ENCODE measurements around the gene BLOC1S6.

DNA sequence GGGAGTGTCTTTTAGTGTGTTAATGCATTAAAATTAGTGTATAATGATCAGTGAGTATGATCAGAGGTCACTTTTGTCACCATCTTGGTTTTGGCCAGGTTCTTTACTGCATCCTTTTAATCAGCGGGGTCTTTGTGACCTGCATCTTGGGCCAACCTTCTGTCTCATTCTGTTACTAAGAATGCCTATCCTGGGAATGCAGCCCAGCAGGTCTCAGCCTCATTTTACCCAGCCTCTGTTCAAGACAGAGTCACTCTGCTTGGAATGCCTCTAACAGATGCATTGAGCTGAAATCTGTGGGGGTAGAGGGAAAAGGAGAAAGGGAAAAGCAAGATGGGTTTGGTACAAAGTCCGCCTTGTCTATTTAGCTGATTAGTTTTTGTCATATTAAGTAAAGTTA, 5.3 kb upstream of the BLOC1S6 start:
- TF ChIP-seq HMGA2 (CRISPR knock-in tag; IDR thresholded peaks at IDR 0.05) = no peak
- TF ChIP-seq, protein P1, sequence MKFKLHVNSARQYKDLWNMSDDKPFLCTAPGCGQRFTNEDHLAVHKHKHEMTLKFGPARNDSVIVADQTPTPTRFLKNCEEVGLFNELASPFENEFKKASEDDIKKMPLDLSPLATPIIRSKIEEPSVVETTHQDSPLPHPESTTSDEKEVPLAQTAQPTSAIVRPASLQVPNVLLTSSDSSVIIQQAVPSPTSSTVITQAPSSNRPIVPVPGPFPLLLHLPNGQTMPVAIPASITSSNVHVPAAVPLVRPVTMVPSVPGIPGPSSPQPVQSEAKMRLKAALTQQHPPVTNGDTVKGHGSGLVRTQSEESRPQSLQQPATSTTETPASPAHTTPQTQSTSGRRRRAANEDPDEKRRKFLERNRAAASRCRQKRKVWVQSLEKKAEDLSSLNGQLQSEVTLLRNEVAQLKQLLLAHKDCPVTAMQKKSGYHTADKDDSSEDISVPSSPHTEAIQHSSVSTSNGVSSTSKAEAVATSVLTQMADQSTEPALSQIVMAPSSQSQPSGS (CRISPR knock-in tag; IDR thresholded peaks at IDR 0.05; ENCODE audit: borderline replicate concordance, low read depth) = no peak
- TF ChIP-seq, protein P2, sequence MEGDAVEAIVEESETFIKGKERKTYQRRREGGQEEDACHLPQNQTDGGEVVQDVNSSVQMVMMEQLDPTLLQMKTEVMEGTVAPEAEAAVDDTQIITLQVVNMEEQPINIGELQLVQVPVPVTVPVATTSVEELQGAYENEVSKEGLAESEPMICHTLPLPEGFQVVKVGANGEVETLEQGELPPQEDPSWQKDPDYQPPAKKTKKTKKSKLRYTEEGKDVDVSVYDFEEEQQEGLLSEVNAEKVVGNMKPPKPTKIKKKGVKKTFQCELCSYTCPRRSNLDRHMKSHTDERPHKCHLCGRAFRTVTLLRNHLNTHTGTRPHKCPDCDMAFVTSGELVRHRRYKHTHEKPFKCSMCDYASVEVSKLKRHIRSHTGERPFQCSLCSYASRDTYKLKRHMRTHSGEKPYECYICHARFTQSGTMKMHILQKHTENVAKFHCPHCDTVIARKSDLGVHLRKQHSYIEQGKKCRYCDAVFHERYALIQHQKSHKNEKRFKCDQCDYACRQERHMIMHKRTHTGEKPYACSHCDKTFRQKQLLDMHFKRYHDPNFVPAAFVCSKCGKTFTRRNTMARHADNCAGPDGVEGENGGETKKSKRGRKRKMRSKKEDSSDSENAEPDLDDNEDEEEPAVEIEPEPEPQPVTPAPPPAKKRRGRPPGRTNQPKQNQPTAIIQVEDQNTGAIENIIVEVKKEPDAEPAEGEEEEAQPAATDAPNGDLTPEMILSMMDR (IDR thresholded peaks at IDR 0.05) = no peak
- TF ChIP-seq, protein P3, sequence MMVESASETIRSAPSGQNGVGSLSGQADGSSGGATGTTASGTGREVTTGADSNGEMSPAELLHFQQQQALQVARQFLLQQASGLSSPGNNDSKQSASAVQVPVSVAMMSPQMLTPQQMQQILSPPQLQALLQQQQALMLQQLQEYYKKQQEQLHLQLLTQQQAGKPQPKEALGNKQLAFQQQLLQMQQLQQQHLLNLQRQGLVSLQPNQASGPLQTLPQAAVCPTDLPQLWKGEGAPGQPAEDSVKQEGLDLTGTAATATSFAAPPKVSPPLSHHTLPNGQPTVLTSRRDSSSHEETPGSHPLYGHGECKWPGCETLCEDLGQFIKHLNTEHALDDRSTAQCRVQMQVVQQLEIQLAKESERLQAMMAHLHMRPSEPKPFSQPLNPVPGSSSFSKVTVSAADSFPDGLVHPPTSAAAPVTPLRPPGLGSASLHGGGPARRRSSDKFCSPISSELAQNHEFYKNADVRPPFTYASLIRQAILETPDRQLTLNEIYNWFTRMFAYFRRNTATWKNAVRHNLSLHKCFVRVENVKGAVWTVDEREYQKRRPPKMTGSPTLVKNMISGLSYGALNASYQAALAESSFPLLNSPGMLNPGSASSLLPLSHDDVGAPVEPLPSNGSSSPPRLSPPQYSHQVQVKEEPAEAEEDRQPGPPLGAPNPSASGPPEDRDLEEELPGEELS (CRISPR knock-in tag; IDR thresholded peaks at IDR 0.05) = no peak
- TF ChIP-seq, protein P4, sequence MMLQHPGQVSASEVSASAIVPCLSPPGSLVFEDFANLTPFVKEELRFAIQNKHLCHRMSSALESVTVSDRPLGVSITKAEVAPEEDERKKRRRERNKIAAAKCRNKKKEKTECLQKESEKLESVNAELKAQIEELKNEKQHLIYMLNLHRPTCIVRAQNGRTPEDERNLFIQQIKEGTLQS (CRISPR knock-in tag; conservative IDR thresholded peaks at IDR 0.05) = no peak
- TF ChIP-seq, protein P5, sequence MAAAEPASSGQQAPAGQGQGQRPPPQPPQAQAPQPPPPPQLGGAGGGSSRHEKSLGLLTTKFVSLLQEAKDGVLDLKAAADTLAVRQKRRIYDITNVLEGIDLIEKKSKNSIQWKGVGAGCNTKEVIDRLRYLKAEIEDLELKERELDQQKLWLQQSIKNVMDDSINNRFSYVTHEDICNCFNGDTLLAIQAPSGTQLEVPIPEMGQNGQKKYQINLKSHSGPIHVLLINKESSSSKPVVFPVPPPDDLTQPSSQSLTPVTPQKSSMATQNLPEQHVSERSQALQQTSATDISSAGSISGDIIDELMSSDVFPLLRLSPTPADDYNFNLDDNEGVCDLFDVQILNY (CRISPR knock-in tag; IDR thresholded peaks at IDR 0.05) = no peak
- TF ChIP-seq TP53 (CRISPR knock-in tag; IDR thresholded peaks at IDR 0.05) = no peak
- TF ChIP-seq JUN (CRISPR knock-in tag; IDR thresholded peaks at IDR 0.05) = no peak
- TF ChIP-seq ZBTB21 (CRISPR knock-in tag; IDR thresholded peaks at IDR 0.05; ENCODE audit: borderline replicate concordance) = no peak
- TF ChIP-seq, protein P6, sequence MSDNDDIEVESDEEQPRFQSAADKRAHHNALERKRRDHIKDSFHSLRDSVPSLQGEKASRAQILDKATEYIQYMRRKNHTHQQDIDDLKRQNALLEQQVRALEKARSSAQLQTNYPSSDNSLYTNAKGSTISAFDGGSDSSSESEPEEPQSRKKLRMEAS (CRISPR knock-in tag; IDR thresholded peaks at IDR 0.05) = no peak
- TF ChIP-seq, protein P7, sequence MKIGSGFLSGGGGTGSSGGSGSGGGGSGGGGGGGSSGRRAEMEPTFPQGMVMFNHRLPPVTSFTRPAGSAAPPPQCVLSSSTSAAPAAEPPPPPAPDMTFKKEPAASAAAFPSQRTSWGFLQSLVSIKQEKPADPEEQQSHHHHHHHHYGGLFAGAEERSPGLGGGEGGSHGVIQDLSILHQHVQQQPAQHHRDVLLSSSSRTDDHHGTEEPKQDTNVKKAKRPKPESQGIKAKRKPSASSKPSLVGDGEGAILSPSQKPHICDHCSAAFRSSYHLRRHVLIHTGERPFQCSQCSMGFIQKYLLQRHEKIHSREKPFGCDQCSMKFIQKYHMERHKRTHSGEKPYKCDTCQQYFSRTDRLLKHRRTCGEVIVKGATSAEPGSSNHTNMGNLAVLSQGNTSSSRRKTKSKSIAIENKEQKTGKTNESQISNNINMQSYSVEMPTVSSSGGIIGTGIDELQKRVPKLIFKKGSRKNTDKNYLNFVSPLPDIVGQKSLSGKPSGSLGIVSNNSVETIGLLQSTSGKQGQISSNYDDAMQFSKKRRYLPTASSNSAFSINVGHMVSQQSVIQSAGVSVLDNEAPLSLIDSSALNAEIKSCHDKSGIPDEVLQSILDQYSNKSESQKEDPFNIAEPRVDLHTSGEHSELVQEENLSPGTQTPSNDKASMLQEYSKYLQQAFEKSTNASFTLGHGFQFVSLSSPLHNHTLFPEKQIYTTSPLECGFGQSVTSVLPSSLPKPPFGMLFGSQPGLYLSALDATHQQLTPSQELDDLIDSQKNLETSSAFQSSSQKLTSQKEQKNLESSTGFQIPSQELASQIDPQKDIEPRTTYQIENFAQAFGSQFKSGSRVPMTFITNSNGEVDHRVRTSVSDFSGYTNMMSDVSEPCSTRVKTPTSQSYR (CRISPR knock-in tag; IDR thresholded peaks at IDR 0.05) = no peak
- TF ChIP-seq, protein P8, sequence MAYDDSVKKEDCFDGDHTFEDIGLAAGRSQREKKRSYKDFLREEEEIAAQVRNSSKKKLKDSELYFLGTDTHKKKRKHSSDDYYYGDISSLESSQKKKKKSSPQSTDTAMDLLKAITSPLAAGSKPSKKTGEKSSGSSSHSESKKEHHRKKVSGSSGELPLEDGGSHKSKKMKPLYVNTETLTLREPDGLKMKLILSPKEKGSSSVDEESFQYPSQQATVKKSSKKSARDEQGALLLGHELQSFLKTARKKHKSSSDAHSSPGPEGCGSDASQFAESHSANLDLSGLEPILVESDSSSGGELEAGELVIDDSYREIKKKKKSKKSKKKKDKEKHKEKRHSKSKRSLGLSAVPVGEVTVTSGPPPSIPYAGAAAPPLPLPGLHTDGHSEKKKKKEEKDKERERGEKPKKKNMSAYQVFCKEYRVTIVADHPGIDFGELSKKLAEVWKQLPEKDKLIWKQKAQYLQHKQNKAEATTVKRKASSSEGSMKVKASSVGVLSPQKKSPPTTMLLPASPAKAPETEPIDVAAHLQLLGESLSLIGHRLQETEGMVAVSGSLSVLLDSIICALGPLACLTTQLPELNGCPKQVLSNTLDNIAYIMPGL (CRISPR knock-in tag; IDR thresholded peaks at IDR 0.05) = no peak
- TF ChIP-seq NR1H2 (CRISPR knock-in tag; IDR thresholded peaks at IDR 0.05) = no peak

Data from WTC11 (cell line).